ENCODE measurements around the gene PDLIM1. TPM values are rescaled to one million over a fixed set of nuclear protein-coding genes. Genes with fewer than 3 reads are reported as not detected.

The PDLIM1 gene
- polyA plus RNA-seq, 3 donors = 1.9 to 5.2 (median 4.8) TPM

- H3K9me3 ChIP-seq (replicated peaks in 1 of 2; ENCODE audit: control insufficient read depth in 1 of 2, insufficient read depth in 1 of 2, low read length in 2 of 2) = no peaks in the 10 kb centered on the region
- H3K27me3 Mint-ChIP-seq (ENCODE audit: low read depth in 3 of 3) = peaks cover 0 to 7% (median 0%) of the 10 kb centered on the region in 3 donors
- no peak overlapping the region for H2AFZ ChIP-seq (ENCODE audit: insufficient read depth, low read depth, low read length, poor library complexity, severe bottlenecking)
- H3K4me1 Mint-ChIP-seq = peaks cover 4% of the 10 kb centered on the region
- H3K9ac ChIP-seq (ENCODE audit: insufficient read depth, low read length, poor library complexity, severe bottlenecking) = no peak overlapping the region
- intact Hi-C loops (cut with micrococcal nuclease) = loop anchor here (1.0 to 5.0 kb wide), 2 partner anchors 116 to 117 kb away; no protein-coding TSS in a partner anchor
- no peaks in the 10 kb centered on the region for H4K20me1 ChIP-seq (ENCODE audit: insufficient read depth, low read length)
- H3K79me2 ChIP-seq (ENCODE audit: insufficient read depth, low read length) = no peaks in the 10 kb centered on the region
- H3K27me3 ChIP-seq (ENCODE audit: control insufficient read depth in 2 of 2, insufficient read depth in 2 of 2, low read length in 2 of 2) = no peaks in the 10 kb centered on the region
- H3K36me3 ChIP-seq (replicated peaks in 1 of 2; ENCODE audit: control insufficient read depth in 1 of 2, insufficient read depth in 2 of 2, low read length in 2 of 2) = no peaks in the 10 kb centered on the region
- peak; percentile 88 for TF ChIP-seq CTCF (IDR thresholded peaks at IDR 0.05)
- WGBS (ENCODE audit: insufficient coverage) = 11% methylated on average over 1 of the region's 1 CpG
- no peak overlapping the region for H3K27ac ChIP-seq (ENCODE audit: low read depth in 1 of 2, low read length in 2 of 2)
- H3K9me3 Mint-ChIP-seq = no peaks in the 10 kb centered on the region
- no peak overlapping the region for H3K4me3 ChIP-seq (replicated peaks in 1 of 3; ENCODE audit: low read depth in 2 of 3, low read length in 3 of 3)
- peak; percentile 37 to 55 (median 38) for DNase-seq
- H3K4me2 ChIP-seq (replicated peaks; ENCODE audit: extremely low read depth, low read length, poor library complexity, severe bottlenecking) = no peak overlapping the region
- H3K36me3 Mint-ChIP-seq = no peaks in the 10 kb centered on the region
- no peak overlapping the region for H3K27ac Mint-ChIP-seq
- H3K4me3 Mint-ChIP-seq = no peak overlapping the region
- no peaks in the 10 kb centered on the region for H3K4me1 ChIP-seq (ENCODE audit: control insufficient read depth in 1 of 2, insufficient read depth in 2 of 2, low read length in 2 of 2)
Measured at GRCh38 chr10:95246582-95247051, 44.2 kb downstream of the PDLIM1 start.

- peak overlapping the region in 1 of 7 donors; percentile 32 for H3K27ac Mint-ChIP-seq
- no peaks in the 10 kb centered on the region for H3K4me1 ChIP-seq (ENCODE audit: control insufficient read depth in 1 of 2, insufficient read depth in 2 of 2, low read length in 2 of 2)
- H2AFZ ChIP-seq (ENCODE audit: insufficient read depth, low read depth, low read length, poor library complexity, severe bottlenecking) = no peak overlapping the region
Measured at GRCh38 chr10:95245425-95246055, 45.3 kb downstream of the PDLIM1 start.

More at GRCh38 chr10:95245425-95246055, 45.3 kb downstream of the PDLIM1 start:
- no peak overlapping the region for H3K4me3 ChIP-seq (replicated peaks in 1 of 3; ENCODE audit: low read depth in 2 of 3, low read length in 3 of 3)
- H4K20me1 ChIP-seq (ENCODE audit: insufficient read depth, low read length) = no peaks in the 10 kb centered on the region
- intact Hi-C loops (cut with micrococcal nuclease) = loop anchor here (1.0 to 5.0 kb wide), 2 partner anchors 117 to 118 kb away; no protein-coding TSS in a partner anchor
- DNase-seq = no peak
- H3K9ac ChIP-seq (ENCODE audit: insufficient read depth, low read length, poor library complexity, severe bottlenecking) = no peak overlapping the region
- no peak for TF ChIP-seq CTCF (IDR thresholded peaks at IDR 0.05)
- WGBS (ENCODE audit: insufficient coverage) = 35% methylated on average over 2 of the region's 6 CpGs
- Mint-ChIP-seq H3K9me3 (no peaks in the 10 kb centered on the region), H3K36me3 (no peaks in the 10 kb centered on the region), H3K4me3 (no peak overlapping the region), H3K27me3 (ENCODE audit: low read depth in 3 of 3) (peaks cover 0 to 7% (median 0%) of the 10 kb centered on the region in 3 donors), H3K4me1 (peaks cover 4% of the 10 kb centered on the region)
- no peaks in the 10 kb centered on the region for H3K27me3 ChIP-seq (ENCODE audit: control insufficient read depth in 2 of 2, insufficient read depth in 2 of 2, low read length in 2 of 2)
- no peaks in the 10 kb centered on the region for H3K9me3 ChIP-seq (replicated peaks in 1 of 2; ENCODE audit: control insufficient read depth in 1 of 2, insufficient read depth in 1 of 2, low read length in 2 of 2)
- H3K4me2 ChIP-seq (replicated peaks; ENCODE audit: extremely low read depth, low read length, poor library complexity, severe bottlenecking) = no peak overlapping the region
- H3K79me2 ChIP-seq (ENCODE audit: insufficient read depth, low read length) = no peaks in the 10 kb centered on the region
- no peak overlapping the region for H3K27ac ChIP-seq (ENCODE audit: low read depth in 1 of 2, low read length in 2 of 2)
- H3K36me3 ChIP-seq (replicated peaks in 1 of 2; ENCODE audit: control insufficient read depth in 1 of 2, insufficient read depth in 2 of 2, low read length in 2 of 2) = no peaks in the 10 kb centered on the region

Data from CD14-positive monocyte (primary cell).